Skeletal muscle tissue (tissue), 4 donors: ENCODE data around the gene PLEKHA8. TPM values are rescaled to one million over a fixed set of nuclear protein-coding genes. Genes with fewer than 3 reads are reported as not detected.

Experiments
- H3K27ac ChIP-seq: one replicate; pipeline ENCODE4 v1.7.0; 2013; ENCODE audit warnings: mild to moderate bottlenecking, low read depth, low read length, inconsistent platforms
- H3K27me3 ChIP-seq, 3 donors: one replicate each; pipeline ENCODE4 v1.7.0; 2013; ENCODE audit warnings: low read length in 3 of 3; ENCODE audit not compliant: control insufficient read depth in 3 of 3, insufficient read depth in 3 of 3
- H3K36me3 ChIP-seq, 3 donors: one replicate each; pipeline ENCODE4 v1.7.0; 2013; ENCODE audit warnings: low read length in 3 of 3; ENCODE audit not compliant: control insufficient read depth in 3 of 3, insufficient read depth in 3 of 3
- H3K4me1 ChIP-seq, 3 donors: one replicate each; pipeline ENCODE4 v1.7.0; 2013; ENCODE audit warnings: low read length in 3 of 3, mild to moderate bottlenecking in 3 of 3; ENCODE audit not compliant: control insufficient read depth in 3 of 3, insufficient read depth in 3 of 3
- H3K4me3 ChIP-seq, 3 donors: one replicate each; pipeline ENCODE4 v1.7.0; 2013; ENCODE audit warnings: low read length in 3 of 3
- H3K9ac ChIP-seq, 3 donors: one replicate each; pipeline ENCODE4 v1.7.0; 2013; ENCODE audit warnings: low read length in 3 of 3, mild to moderate bottlenecking in 3 of 3, moderate library complexity in 2 of 3, low read depth in 1 of 3
- H3K9me3 ChIP-seq, 3 donors: one replicate each; pipeline ENCODE4 v1.7.0; 2013; ENCODE audit warnings: low read length in 3 of 3; ENCODE audit not compliant: control insufficient read depth in 3 of 3
- total RNA-seq: library from RNA; depleted of rRNA; stranded (reverse); fragments of >200 nt; gene quantifications from one replicate; pipeline ENCODE4 v1.2.3, GENCODE V29; 2014
- donor health status: Osteomylitis.

Gene PLEKHA8
- 6.8 TPM for total RNA-seq

GRCh38 chr7:30028216-30028748 lies at the start of gene PLEKHA8:
Gene PLEKHA8, plus strand, starts transcription at chr7:30028412. Its CDS starts 351 bp downstream, at chr7:30028763.
- peak within 1 kb of the TSS; percentile 82 to 87 (median 86) for H3K9ac ChIP-seq
- H3K27ac ChIP-seq, result peak within 1 kb of the TSS; percentile 82
- H3K36me3 ChIP-seq, result no peaks in the 10 kb centered on the region
- no peaks in the 10 kb centered on the region for H3K27me3 ChIP-seq
- H3K4me3 ChIP-seq, result peak within 1 kb of the TSS; percentile 83 to 100 (median 87)
- peaks cover 25 to 33% (median 30%) of the 10 kb centered on the region in 3 donors for H3K4me1 ChIP-seq
- H3K9me3 ChIP-seq, result no peaks in the 10 kb centered on the region

- no peak overlapping the region for H3K4me3 ChIP-seq
- H3K9me3 ChIP-seq, result no peaks in the 10 kb centered on the region
- no peaks in the 10 kb centered on the region for H3K27me3 ChIP-seq
- no peak overlapping the region for H3K9ac ChIP-seq
- H3K27ac ChIP-seq, result no peak overlapping the region
- no peaks in the 10 kb centered on the region for H3K36me3 ChIP-seq
- H3K4me1 ChIP-seq, result no peaks in the 10 kb centered on the region
These were observed 48.1 kb upstream of the PLEKHA8 start for GRCh38 chr7:29980151-29980550.

GRCh38 chr7:29987083-29987482 lies 41.1 kb upstream of the PLEKHA8 start:
- no peaks in the 10 kb centered on the region for H3K36me3 ChIP-seq
- H3K27me3 ChIP-seq, result peaks cover 7 to 27% (median 25%) of the 10 kb centered on the region in 3 donors
- no peaks in the 10 kb centered on the region for H3K9me3 ChIP-seq
- H3K9ac ChIP-seq, result no peak overlapping the region
- H3K27ac ChIP-seq, result no peak overlapping the region
- no peak overlapping the region for H3K4me3 ChIP-seq
- no peaks in the 10 kb centered on the region for H3K4me1 ChIP-seq

GRCh38 chr7:29987811-29988317 lies 40.3 kb upstream of the PLEKHA8 start:
- Histone ChIP-seq H3K4me1 (no peaks in the 10 kb centered on the region), H3K27me3 (peaks cover 7 to 27% (median 26%) of the 10 kb centered on the region in 3 donors), H3K27ac (peak overlapping the region; percentile 40), H3K9ac (no peak overlapping the region), H3K36me3 (no peaks in the 10 kb centered on the region), H3K4me3 (no peak overlapping the region), H3K9me3 (peaks cover 0 to 2% (median 0%) of the 10 kb centered on the region in 3 donors)

GRCh38 chr7:29988424-29989256 lies 39.6 kb upstream of the PLEKHA8 start:
- Histone ChIP-seq H3K4me1 (no peaks in the 10 kb centered on the region), H3K9ac (peak overlapping the region; percentile 43 to 77 (median 65)), H3K27ac (peak overlapping the region; percentile 40), H3K36me3 (no peaks in the 10 kb centered on the region), H3K9me3 (peaks cover 0 to 3% (median 0%) of the 10 kb centered on the region in 3 donors), H3K4me3 (peak overlapping the region; percentile 68 to 73 (median 70)), H3K27me3 (peaks cover 7 to 27% (median 26%) of the 10 kb centered on the region in 3 donors)

- no peaks in the 10 kb centered on the region for H3K36me3 ChIP-seq
- H3K4me3 ChIP-seq, result peak within 1 kb of the TSS; percentile 68 to 73 (median 70)
- peaks cover 0 to 5% (median 0%) of the 10 kb centered on the region in 3 donors for H3K9me3 ChIP-seq
- H3K4me1 ChIP-seq, result no peaks in the 10 kb centered on the region
- peak within 1 kb of the TSS; percentile 40 for H3K27ac ChIP-seq
- H3K27me3 ChIP-seq, result peaks cover 7 to 27% (median 26%) of the 10 kb centered on the region in 3 donors
- H3K9ac ChIP-seq, result peak within 1 kb of the TSS; percentile 43 to 77 (median 65)
These were observed 38.8 kb upstream of the PLEKHA8 start, which contains the start of gene SCRN1 for GRCh38 chr7:29989257-29989995. Gene SCRN1, minus strand, starts transcription at chr7:29989801. Its CDS starts 20,734 bp downstream, at chr7:29969067.

- no peak overlapping the region for H3K9ac ChIP-seq
- H3K4me1 ChIP-seq, result no peaks in the 10 kb centered on the region
- H3K27ac ChIP-seq, result no peak overlapping the region
- H3K4me3 ChIP-seq, result no peak overlapping the region
- H3K9me3 ChIP-seq, result peaks cover 0 to 5% (median 0%) of the 10 kb centered on the region in 3 donors
- H3K36me3 ChIP-seq, result no peaks in the 10 kb centered on the region
- H3K27me3 ChIP-seq, result peaks cover 7 to 27% (median 26%) of the 10 kb centered on the region in 3 donors
These were observed 37.3 kb upstream of the PLEKHA8 start for GRCh38 chr7:29990931-29991330.

GRCh38 chr7:29991937-29992336 lies 36.3 kb upstream of the PLEKHA8 start:
- Histone ChIP-seq H3K9ac (no peak overlapping the region), H3K4me3 (no peak overlapping the region), H3K27me3 (peaks cover 7 to 27% (median 25%) of the 10 kb centered on the region in 3 donors), H3K27ac (no peak overlapping the region), H3K4me1 (no peaks in the 10 kb centered on the region), H3K9me3 (peaks cover 6 to 9% (median 7%) of the 10 kb centered on the region in 3 donors), H3K36me3 (no peaks in the 10 kb centered on the region)

- H3K27ac ChIP-seq, result no peak overlapping the region
- H3K4me3 ChIP-seq, result no peak overlapping the region
- peaks cover 7 to 25% (median 24%) of the 10 kb centered on the region in 3 donors for H3K27me3 ChIP-seq
- no peak overlapping the region for H3K9ac ChIP-seq
- H3K36me3 ChIP-seq, result no peaks in the 10 kb centered on the region
- peaks cover 6 to 9% (median 7%) of the 10 kb centered on the region in 3 donors for H3K9me3 ChIP-seq
- no peaks in the 10 kb centered on the region for H3K4me1 ChIP-seq
These were observed 35.1 kb upstream of the PLEKHA8 start for GRCh38 chr7:29993140-29993539.
